ENCODE data around the gene POLL. TPM values are rescaled to one million over a fixed set of nuclear protein-coding genes. Genes with fewer than 3 reads are reported as not detected.

Gene POLL
- total and polyA plus RNA-seq, 2 experiments from 2014 or later, result 17.3 to 24.3 TPM

DNA sequence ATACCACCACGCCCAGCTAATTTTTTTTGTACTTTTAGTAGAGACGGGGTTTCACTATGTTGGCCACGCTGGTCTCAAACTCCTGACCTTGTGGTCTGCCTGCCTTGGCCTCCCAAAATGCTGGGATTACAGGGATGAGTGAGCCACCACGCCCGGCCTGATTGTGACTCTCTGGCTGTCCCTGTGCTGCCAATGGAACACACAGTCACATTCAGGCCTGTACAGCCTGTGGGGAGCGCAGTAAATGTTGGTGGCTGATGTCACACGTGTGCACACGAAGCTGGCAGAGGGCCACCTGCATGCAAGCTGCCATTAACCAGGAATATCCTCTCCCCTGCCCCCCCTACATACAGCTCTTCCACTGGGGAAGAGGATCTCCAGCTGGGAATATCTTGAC, 22.1 kb downstream of the POLL start:
- H3K4me1 Mint-ChIP-seq, result peaks cover 20% of the 10 kb centered on the region
- H3K27ac Mint-ChIP-seq, result no peak overlapping the region
- H3K36me3 Mint-ChIP-seq (ENCODE audit: low read depth), result no peaks in the 10 kb centered on the region; the same call in 2 of the 3 replicates
- H3K79me2 ChIP-seq (replicated peaks; ENCODE audit: insufficient read depth), result no peaks in the 10 kb centered on the region
- no peaks in the 10 kb centered on the region; the same call in 2 of the 3 replicates for H3K9me3 Mint-ChIP-seq
- TF ChIP-seq ZNF331 (CRISPR knock-in tag; IDR thresholded peaks at IDR 0.05; ENCODE audit: low read depth), result no peak
- TF ChIP-seq, protein P1, sequence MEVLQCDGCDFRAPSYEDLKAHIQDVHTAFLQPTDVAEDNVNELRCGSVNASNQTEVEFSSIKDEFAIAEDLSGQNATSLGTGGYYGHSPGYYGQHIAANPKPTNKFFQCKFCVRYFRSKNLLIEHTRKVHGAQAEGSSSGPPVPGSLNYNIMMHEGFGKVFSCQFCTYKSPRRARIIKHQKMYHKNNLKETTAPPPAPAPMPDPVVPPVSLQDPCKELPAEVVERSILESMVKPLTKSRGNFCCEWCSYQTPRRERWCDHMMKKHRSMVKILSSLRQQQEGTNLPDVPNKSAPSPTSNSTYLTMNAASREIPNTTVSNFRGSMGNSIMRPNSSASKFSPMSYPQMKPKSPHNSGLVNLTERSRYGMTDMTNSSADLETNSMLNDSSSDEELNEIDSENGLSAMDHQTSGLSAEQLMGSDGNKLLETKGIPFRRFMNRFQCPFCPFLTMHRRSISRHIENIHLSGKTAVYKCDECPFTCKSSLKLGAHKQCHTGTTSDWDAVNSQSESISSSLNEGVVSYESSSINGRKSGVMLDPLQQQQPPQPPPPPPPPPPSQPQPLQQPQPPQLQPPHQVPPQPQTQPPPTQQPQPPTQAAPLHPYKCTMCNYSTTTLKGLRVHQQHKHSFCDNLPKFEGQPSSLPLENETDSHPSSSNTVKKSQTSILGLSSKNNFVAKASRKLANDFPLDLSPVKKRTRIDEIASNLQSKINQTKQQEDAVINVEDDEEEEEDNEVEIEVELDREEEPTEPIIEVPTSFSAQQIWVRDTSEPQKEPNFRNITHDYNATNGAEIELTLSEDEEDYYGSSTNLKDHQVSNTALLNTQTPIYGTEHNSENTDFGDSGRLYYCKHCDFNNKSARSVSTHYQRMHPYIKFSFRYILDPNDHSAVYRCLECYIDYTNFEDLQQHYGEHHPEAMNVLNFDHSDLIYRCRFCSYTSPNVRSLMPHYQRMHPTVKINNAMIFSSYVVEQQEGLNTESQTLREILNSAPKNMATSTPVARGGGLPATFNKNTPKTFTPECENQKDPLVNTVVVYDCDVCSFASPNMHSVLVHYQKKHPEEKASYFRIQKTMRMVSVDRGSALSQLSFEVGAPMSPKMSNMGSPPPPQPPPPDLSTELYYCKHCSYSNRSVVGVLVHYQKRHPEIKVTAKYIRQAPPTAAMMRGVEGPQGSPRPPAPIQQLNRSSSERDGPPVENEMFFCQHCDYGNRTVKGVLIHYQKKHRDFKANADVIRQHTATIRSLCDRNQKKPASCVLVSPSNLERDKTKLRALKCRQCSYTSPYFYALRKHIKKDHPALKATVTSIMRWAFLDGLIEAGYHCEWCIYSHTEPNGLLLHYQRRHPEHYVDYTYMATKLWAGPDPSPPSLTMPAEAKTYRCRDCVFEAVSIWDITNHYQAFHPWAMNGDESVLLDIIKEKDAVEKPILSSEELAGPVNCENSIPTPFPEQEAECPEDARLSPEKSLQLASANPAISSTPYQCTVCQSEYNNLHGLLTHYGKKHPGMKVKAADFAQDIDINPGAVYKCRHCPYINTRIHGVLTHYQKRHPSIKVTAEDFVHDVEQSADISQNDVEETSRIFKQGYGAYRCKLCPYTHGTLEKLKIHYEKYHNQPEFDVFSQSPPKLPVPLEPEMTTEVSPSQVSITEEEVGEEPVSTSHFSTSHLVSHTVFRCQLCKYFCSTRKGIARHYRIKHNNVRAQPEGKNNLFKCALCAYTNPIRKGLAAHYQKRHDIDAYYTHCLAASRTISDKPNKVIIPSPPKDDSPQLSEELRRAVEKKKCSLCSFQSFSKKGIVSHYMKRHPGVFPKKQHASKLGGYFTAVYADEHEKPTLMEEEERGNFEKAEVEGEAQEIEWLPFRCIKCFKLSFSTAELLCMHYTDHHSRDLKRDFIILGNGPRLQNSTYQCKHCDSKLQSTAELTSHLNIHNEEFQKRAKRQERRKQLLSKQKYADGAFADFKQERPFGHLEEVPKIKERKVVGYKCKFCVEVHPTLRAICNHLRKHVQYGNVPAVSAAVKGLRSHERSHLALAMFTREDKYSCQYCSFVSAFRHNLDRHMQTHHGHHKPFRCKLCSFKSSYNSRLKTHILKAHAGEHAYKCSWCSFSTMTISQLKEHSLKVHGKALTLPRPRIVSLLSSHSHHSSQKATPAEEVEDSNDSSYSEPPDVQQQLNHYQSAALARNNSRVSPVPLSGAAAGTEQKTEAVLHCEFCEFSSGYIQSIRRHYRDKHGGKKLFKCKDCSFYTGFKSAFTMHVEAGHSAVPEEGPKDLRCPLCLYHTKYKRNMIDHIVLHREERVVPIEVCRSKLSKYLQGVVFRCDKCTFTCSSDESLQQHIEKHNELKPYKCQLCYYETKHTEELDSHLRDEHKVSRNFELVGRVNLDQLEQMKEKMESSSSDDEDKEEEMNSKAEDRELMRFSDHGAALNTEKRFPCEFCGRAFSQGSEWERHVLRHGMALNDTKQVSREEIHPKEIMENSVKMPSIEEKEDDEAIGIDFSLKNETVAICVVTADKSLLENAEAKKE (CRISPR knock-in tag; IDR thresholded peaks at IDR 0.05), result no peak
- H3F3A ChIP-seq (replicated peaks; ENCODE audit: low read depth), result peaks cover 6% of the 10 kb centered on the region; the same call in 1 of the 2 replicates
- no peaks in the 10 kb centered on the region; the same call in 1 of the 2 replicates for H3K36me3 ChIP-seq (ENCODE audit: insufficient read depth)
- ATAC-seq (no peak), DNase-seq (ENCODE audit: low spot score) (no peak)
- H3K9me2 ChIP-seq (ENCODE audit: insufficient read depth), result no peaks in the 10 kb centered on the region
- no peak overlapping the region; the same call in 2 of the 3 replicates for H3K4me3 Mint-ChIP-seq
- peak overlapping the region; percentile 49 for H3K4me3 ChIP-seq
- H3K4me2 ChIP-seq, result peak overlapping the region; percentile 77; the same call in 1 of the 2 replicates
- H3K4me1 ChIP-seq (ENCODE audit: insufficient read depth), result peaks cover 11% of the 10 kb centered on the region; the same call in 1 of the 2 replicates
- no peak overlapping the region for H3K27ac ChIP-seq (ENCODE audit: low read depth)
- H3K27me3 ChIP-seq (ENCODE audit: insufficient read depth), result peaks cover 51% of the 10 kb centered on the region
- H4K20me1 ChIP-seq (replicated peaks; ENCODE audit: insufficient read depth), result no peaks in the 10 kb centered on the region
- H2AFZ ChIP-seq, result peak overlapping the region; percentile 74
- H3K27me3 Mint-ChIP-seq (ENCODE audit: insufficient read depth, low read depth, poor library complexity), result peaks cover 45% of the 10 kb centered on the region

DNA sequence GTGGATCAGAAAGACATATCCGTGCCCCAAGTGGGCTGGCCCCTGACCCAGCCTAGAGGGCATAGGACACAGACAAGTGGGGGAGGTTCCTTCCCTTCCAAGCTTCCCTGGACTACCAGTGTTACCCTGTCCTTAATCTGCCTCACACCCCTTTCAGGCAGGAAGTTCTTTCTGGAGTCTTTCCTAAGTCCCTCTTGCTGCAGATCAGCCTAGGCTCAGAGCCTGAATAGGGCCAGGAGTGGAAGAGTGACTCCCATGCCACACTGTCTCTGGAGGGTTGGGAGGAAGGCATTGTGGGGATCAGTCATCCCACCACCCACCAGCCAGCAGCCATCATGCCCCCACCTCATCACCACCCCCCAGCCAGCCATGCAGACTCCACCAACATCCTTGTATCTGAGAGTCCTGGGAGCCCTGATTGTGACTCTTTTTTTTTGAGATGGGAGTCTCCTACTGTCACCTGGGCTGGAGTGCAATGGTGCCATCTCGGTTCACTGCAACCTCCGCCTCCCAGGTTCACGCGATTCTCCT, 22.6 kb downstream of the POLL start:
- Mint-ChIP-seq H3K27me3 (ENCODE audit: insufficient read depth, low read depth, poor library complexity) (peaks cover 41% of the 10 kb centered on the region), H3K4me1 (peaks cover 16% of the 10 kb centered on the region), H3K36me3 (ENCODE audit: low read depth) (no peaks in the 10 kb centered on the region; the same call in 2 of the 3 replicates), H3K27ac (no peak overlapping the region), H3K9me3 (no peaks in the 10 kb centered on the region; the same call in 2 of the 3 replicates), H3K4me3 (no peak overlapping the region)
- H3K9me2 ChIP-seq (ENCODE audit: insufficient read depth), result no peaks in the 10 kb centered on the region
- peaks cover 46% of the 10 kb centered on the region for H3K27me3 ChIP-seq (ENCODE audit: insufficient read depth)
- no peak for DNase-seq (ENCODE audit: low spot score)
- H3K36me3 ChIP-seq (ENCODE audit: insufficient read depth), result no peaks in the 10 kb centered on the region; the same call in 1 of the 2 replicates
- H3K4me1 ChIP-seq (ENCODE audit: insufficient read depth), result peaks cover 11% of the 10 kb centered on the region; the same call in 1 of the 2 replicates
- no peak overlapping the region for H2AFZ ChIP-seq
- peaks cover 6% of the 10 kb centered on the region; the same call in 1 of the 2 replicates for H3F3A ChIP-seq (replicated peaks; ENCODE audit: low read depth)
- no peak overlapping the region for H3K27ac ChIP-seq (ENCODE audit: low read depth)
- no peak overlapping the region for H3K4me2 ChIP-seq
- no peak for ATAC-seq
- H4K20me1 ChIP-seq (replicated peaks; ENCODE audit: insufficient read depth), result no peaks in the 10 kb centered on the region
- no peak overlapping the region for H3K4me3 ChIP-seq
- no peaks in the 10 kb centered on the region for H3K79me2 ChIP-seq (replicated peaks; ENCODE audit: insufficient read depth)
- TF ChIP-seq STAT1 (IDR thresholded peaks at IDR 0.05; ENCODE audit: unreplicated experiment) (no peak), NANOG (IDR thresholded peaks at IDR 0.05; ENCODE audit: borderline replicate concordance) (no peak), EZH2phosphoT487 (IDR thresholded peaks at IDR 0.05; ENCODE audit: unreplicated experiment) (no peak), ZNF114 (CRISPR knock-in tag; IDR thresholded peaks at IDR 0.05) (no peak), JUNB (IDR thresholded peaks at IDR 0.05; ENCODE audit: unreplicated experiment) (no peak)

Measured in GM23338 (cell line).